ENCODE results near the gene XPO5.
A peak's percentile ranks its signal among the peaks of the same experiment; 100 is the strongest.

XPO5 gene

GRCh38 chr6:43516697-43517504, 58.9 kb downstream of the XPO5 start, which contains the start of the genes POLR1C and YIPF3:
Gene POLR1C, plus strand, starts transcription at chr6:43517089. Its CDS starts 21 bp downstream, at chr6:43517110.
Gene YIPF3, minus strand, starts transcription at chr6:43516926. Its CDS starts 119 bp downstream, at chr6:43516807.
- Mint-ChIP-seq H3K36me3 (peaks cover 6% of the 10 kb centered on the region), H3K27me3 (no peaks in the 10 kb centered on the region), H3K27ac (no peak within 1 kb of the TSS), H3K4me1 (ENCODE audit: low read depth) (peaks cover 11% of the 10 kb centered on the region), H3K9me3 (ENCODE audit: low read depth) (no peaks in the 10 kb centered on the region), H3K4me3 (no peak within 1 kb of the TSS)

- Mint-ChIP-seq H3K27me3 (no peaks in the 10 kb centered on the region), H3K36me3 (peaks cover 9% of the 10 kb centered on the region)
Measured at GRCh38 chr6:43516367-43516696, 59.5 kb downstream of the XPO5 start.

GRCh38 chr6:43515808-43516207, 60.0 kb downstream of the XPO5 start:
- Mint-ChIP-seq H3K36me3 (peaks cover 9% of the 10 kb centered on the region), H3K9me3 (ENCODE audit: low read depth) (no peaks in the 10 kb centered on the region), H3K27ac (no peak overlapping the region), H3K4me3 (no peak overlapping the region), H3K27me3 (no peaks in the 10 kb centered on the region), H3K4me1 (ENCODE audit: low read depth) (peaks cover 13% of the 10 kb centered on the region)

More at GRCh38 chr6:43516367-43516696, 59.5 kb downstream of the XPO5 start:
- Mint-ChIP-seq H3K9me3 (ENCODE audit: low read depth) (no peaks in the 10 kb centered on the region), H3K27ac (no peak overlapping the region), H3K4me3 (no peak overlapping the region), H3K4me1 (ENCODE audit: low read depth) (peaks cover 15% of the 10 kb centered on the region)

- peak overlapping the region; percentile 66 for H3K4me3 Mint-ChIP-seq
- H3K27ac Mint-ChIP-seq, result no peak overlapping the region
- no peaks in the 10 kb centered on the region for H3K9me3 Mint-ChIP-seq (ENCODE audit: low read depth)
- H3K27me3 Mint-ChIP-seq, result peaks cover 8% of the 10 kb centered on the region
- peaks cover 6% of the 10 kb centered on the region for H3K36me3 Mint-ChIP-seq
- peaks cover 17% of the 10 kb centered on the region for H3K4me1 Mint-ChIP-seq (ENCODE audit: low read depth)
Measured at GRCh38 chr6:43511824-43512415, 63.9 kb downstream of the XPO5 start.

GRCh38 chr6:43510827-43511163, 65.0 kb downstream of the XPO5 start:
- H3K9me3 Mint-ChIP-seq (ENCODE audit: low read depth), result no peaks in the 10 kb centered on the region
- H3K4me1 Mint-ChIP-seq (ENCODE audit: low read depth), result peaks cover 20% of the 10 kb centered on the region
- peaks cover 8% of the 10 kb centered on the region for H3K27me3 Mint-ChIP-seq

GRCh38 chr6:43509984-43510826, 65.6 kb downstream of the XPO5 start, which contains the start of gene LRRC73:
Gene LRRC73, minus strand, starts transcription at chr6:43510346. Its CDS starts 561 bp downstream, at chr6:43509785.
- Mint-ChIP-seq H3K4me1 (ENCODE audit: low read depth) (peaks cover 20% of the 10 kb centered on the region), H3K27ac (peak within 1 kb of the TSS; percentile 47), H3K9me3 (ENCODE audit: low read depth) (no peaks in the 10 kb centered on the region), H3K4me3 (peak within 1 kb of the TSS; percentile 89), H3K36me3 (peaks cover 6% of the 10 kb centered on the region), H3K27me3 (peaks cover 8% of the 10 kb centered on the region)

More at GRCh38 chr6:43510827-43511163, 65.0 kb downstream of the XPO5 start:
- H3K36me3 Mint-ChIP-seq, result peaks cover 6% of the 10 kb centered on the region
- H3K27ac Mint-ChIP-seq, result no peak overlapping the region
- peak overlapping the region; percentile 23 for H3K4me3 Mint-ChIP-seq

GRCh38 chr6:43509142-43509983, 66.5 kb downstream of the XPO5 start:
- H3K9me3 Mint-ChIP-seq (ENCODE audit: low read depth), result no peaks in the 10 kb centered on the region
- H3K36me3 Mint-ChIP-seq, result peaks cover 5% of the 10 kb centered on the region
- H3K4me1 Mint-ChIP-seq (ENCODE audit: low read depth), result peaks cover 20% of the 10 kb centered on the region
- H3K4me3 Mint-ChIP-seq, result peak overlapping the region; percentile 89
- H3K27me3 Mint-ChIP-seq, result peaks cover 8% of the 10 kb centered on the region
- peak overlapping the region; percentile 47 for H3K27ac Mint-ChIP-seq

- Mint-ChIP-seq H3K36me3 (peaks cover 3% of the 10 kb centered on the region), H3K27ac (no peak overlapping the region), H3K4me3 (peak overlapping the region; percentile 89), H3K27me3 (peaks cover 8% of the 10 kb centered on the region), H3K4me1 (ENCODE audit: low read depth) (peaks cover 20% of the 10 kb centered on the region), H3K9me3 (ENCODE audit: low read depth) (no peaks in the 10 kb centered on the region)
Measured at GRCh38 chr6:43508481-43509141, 67.2 kb downstream of the XPO5 start.

GRCh38 chr6:43506667-43507471, 69.0 kb downstream of the XPO5 start:
- Mint-ChIP-seq H3K27ac (no peak overlapping the region), H3K9me3 (ENCODE audit: low read depth) (no peaks in the 10 kb centered on the region), H3K4me3 (no peak overlapping the region), H3K4me1 (ENCODE audit: low read depth) (peaks cover 15% of the 10 kb centered on the region), H3K27me3 (peaks cover 8% of the 10 kb centered on the region), H3K36me3 (peaks cover 3% of the 10 kb centered on the region)

- Mint-ChIP-seq H3K27me3 (peaks cover 8% of the 10 kb centered on the region), H3K9me3 (ENCODE audit: low read depth) (no peaks in the 10 kb centered on the region), H3K36me3 (no peaks in the 10 kb centered on the region), H3K4me1 (ENCODE audit: low read depth) (peaks cover 11% of the 10 kb centered on the region), H3K4me3 (no peak overlapping the region), H3K27ac (no peak overlapping the region)
Measured at GRCh38 chr6:43506171-43506570, 69.7 kb downstream of the XPO5 start.

- H3K27ac Mint-ChIP-seq, result no peak overlapping the region
- H3K4me1 Mint-ChIP-seq (ENCODE audit: low read depth), result peaks cover 11% of the 10 kb centered on the region
- no peaks in the 10 kb centered on the region for H3K9me3 Mint-ChIP-seq (ENCODE audit: low read depth)
- H3K27me3 Mint-ChIP-seq, result peaks cover 8% of the 10 kb centered on the region
- H3K4me3 Mint-ChIP-seq, result no peak overlapping the region
- no peaks in the 10 kb centered on the region for H3K36me3 Mint-ChIP-seq
Measured at GRCh38 chr6:43505718-43506117, 70.1 kb downstream of the XPO5 start.

- peaks cover 8% of the 10 kb centered on the region for H3K27me3 Mint-ChIP-seq
- H3K9me3 Mint-ChIP-seq (ENCODE audit: low read depth), result no peaks in the 10 kb centered on the region
- H3K4me3 Mint-ChIP-seq, result no peak overlapping the region
Measured at GRCh38 chr6:43504756-43505593, 70.9 kb downstream of the XPO5 start.

More at GRCh38 chr6:43504756-43505593, 70.9 kb downstream of the XPO5 start:
- no peaks in the 10 kb centered on the region for H3K36me3 Mint-ChIP-seq
- H3K27ac Mint-ChIP-seq, result no peak overlapping the region
- peaks cover 11% of the 10 kb centered on the region for H3K4me1 Mint-ChIP-seq (ENCODE audit: low read depth)

Data from activated naive CD8-positive, alpha-beta T cell (primary cell).